MM.1S (cell line): ENCODE results near the gene FCHSD2.
A peak's percentile ranks its signal among the peaks of the same experiment; 100 is the strongest.

Experiments
- DNase-seq: peaks from one replicate; pipeline ENCODE4 v3.0.0-alpha.2; 2015
- H2AFZ ChIP-seq: fragments of 300-600 bp; sonication (generic); 2 replicates; pipeline ENCODE4 v1.6.0; 2016; ENCODE audit warnings: antibody characterized with exemption, low read length
- H3F3A ChIP-seq: fragments of 300-600 bp; sonication (generic); 2 replicates; pipeline ENCODE4 v1.6.1; 2016; ENCODE audit warnings: mild to moderate bottlenecking, antibody characterized with exemption, low read length, moderate library complexity, mixed read lengths; ENCODE audit not compliant: insufficient read depth
- H3K27ac ChIP-seq: fragments of 300-600 bp; sonication (generic); 2 replicates; pipeline ENCODE4 v1.5.1; 2016; ENCODE audit warnings: mild to moderate bottlenecking, low read length
- H3K27me3 ChIP-seq: fragments of 300-600 bp; sonication (generic); replicated peaks from 2 replicates; pipeline ENCODE4 v1.6.0; 2016; ENCODE audit warnings: low read length; ENCODE audit not compliant: insufficient read depth
- H3K36me3 ChIP-seq: fragments of 300-600 bp; sonication (generic); replicated peaks from 2 replicates; pipeline ENCODE4 v1.6.1; 2016; ENCODE audit warnings: mild to moderate bottlenecking, low read length, mixed read lengths; ENCODE audit not compliant: insufficient read depth
- H3K4me1 ChIP-seq: fragments of 300-600 bp; sonication (generic); 2 replicates; pipeline ENCODE4 v1.6.1; 2016; ENCODE audit warnings: low read length, mixed read lengths
- H3K4me2 ChIP-seq: fragments of 300-600 bp; sonication (generic); 2 replicates; pipeline ENCODE4 v1.6.0; 2016; ENCODE audit warnings: low read depth, low read length
- H3K4me3 ChIP-seq: fragments of 300-600 bp; sonication (generic); 2 replicates; pipeline ENCODE4 v1.5.1; 2016; ENCODE audit warnings: low read length, mixed read lengths
- H3K79me2 ChIP-seq: fragments of 300-600 bp; sonication (generic); 2 replicates; pipeline ENCODE4 v1.6.1; 2016; ENCODE audit warnings: mixed run types, low read length, mixed read lengths
- H3K9ac ChIP-seq: fragments of 300-600 bp; sonication (generic); 2 replicates; pipeline ENCODE4 v1.6.1; 2016; ENCODE audit warnings: low read length, mixed read lengths
- H3K9me2 ChIP-seq: fragments of 300-600 bp; sonication (generic); replicated peaks from 2 replicates; pipeline ENCODE4 v1.6.1; 2016; ENCODE audit warnings: mild to moderate bottlenecking, low read length, mixed read lengths; ENCODE audit not compliant: insufficient read depth
- H3K9me3 ChIP-seq: fragments of 300-600 bp; sonication (generic); replicated peaks from 2 replicates; pipeline ENCODE4 v1.6.1; 2016; ENCODE audit warnings: mild to moderate bottlenecking, low read length, mixed read lengths; ENCODE audit not compliant: insufficient read depth
- H4K20me1 ChIP-seq: fragments of 300-600 bp; sonication (generic); 2 replicates; pipeline ENCODE4 v1.6.1; 2016; ENCODE audit warnings: mild to moderate bottlenecking, low read length, moderate library complexity, mixed read lengths; ENCODE audit not compliant: insufficient read depth
- EZH2 ChIP-seq: fragments of 300-600 bp; sonication (generic); optimal IDR thresholded peaks from 2 replicates; pipeline ENCODE3; 2017; ENCODE audit warnings: low read depth, mild to moderate bottlenecking, antibody characterized with exemption, low read length, mixed read lengths
- EZH2phosphoT487 ChIP-seq: fragments of 300-600 bp; sonication (generic); IDR thresholded peaks from 2 replicates; pipeline ENCODE4 v1.6.1; 2018; ENCODE audit warnings: antibody characterized with exemption, low read length
- TF ChIP-seq, protein P1 (sequence below): fragments of 300-600 bp; sonication (generic); IDR thresholded peaks from 2 replicates; pipeline ENCODE4 v1.5.1; 2016; ENCODE audit warnings: antibody characterized with exemption, low read length, mixed read lengths

Gene FCHSD2

DNA sequence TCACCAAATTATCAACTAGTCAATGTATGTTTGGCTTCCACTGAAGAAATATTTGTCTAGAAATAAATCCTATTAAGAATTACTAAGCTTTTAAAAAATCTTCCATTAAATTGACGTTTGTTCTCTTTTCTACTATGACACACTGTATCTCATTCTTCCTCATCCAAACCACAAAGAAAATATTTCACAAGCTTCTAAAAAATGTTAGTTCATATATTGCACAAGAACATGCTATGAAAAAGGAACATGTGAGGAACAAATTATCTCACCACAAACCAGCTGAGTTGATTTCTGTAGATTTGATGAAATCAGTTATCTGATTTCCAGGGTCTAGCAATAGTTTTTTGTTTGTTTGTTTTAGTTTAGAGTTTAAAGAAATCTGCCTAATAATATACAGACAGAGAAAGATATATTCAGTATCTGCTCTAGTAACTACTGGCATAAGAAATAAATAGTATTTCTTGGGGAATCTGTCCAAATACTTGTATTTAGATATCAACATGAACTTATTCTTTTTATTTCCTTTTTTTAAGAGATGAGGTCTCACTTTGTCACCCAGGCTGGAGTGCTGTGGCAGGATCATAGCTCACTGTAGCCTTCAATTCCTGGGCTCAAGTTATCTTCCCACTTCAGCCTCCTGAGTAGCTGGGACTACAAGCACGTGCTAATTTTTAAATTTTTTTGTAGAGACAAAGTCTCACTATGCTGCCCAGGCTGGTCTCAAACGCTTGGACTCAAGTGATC, 166.2 kb downstream of the FCHSD2 start:
- Histone ChIP-seq H3K4me1 (peaks cover 11% of the 10 kb centered on the region), H3K27ac (no peak overlapping the region), H3K9ac (no peak overlapping the region)

DNA sequence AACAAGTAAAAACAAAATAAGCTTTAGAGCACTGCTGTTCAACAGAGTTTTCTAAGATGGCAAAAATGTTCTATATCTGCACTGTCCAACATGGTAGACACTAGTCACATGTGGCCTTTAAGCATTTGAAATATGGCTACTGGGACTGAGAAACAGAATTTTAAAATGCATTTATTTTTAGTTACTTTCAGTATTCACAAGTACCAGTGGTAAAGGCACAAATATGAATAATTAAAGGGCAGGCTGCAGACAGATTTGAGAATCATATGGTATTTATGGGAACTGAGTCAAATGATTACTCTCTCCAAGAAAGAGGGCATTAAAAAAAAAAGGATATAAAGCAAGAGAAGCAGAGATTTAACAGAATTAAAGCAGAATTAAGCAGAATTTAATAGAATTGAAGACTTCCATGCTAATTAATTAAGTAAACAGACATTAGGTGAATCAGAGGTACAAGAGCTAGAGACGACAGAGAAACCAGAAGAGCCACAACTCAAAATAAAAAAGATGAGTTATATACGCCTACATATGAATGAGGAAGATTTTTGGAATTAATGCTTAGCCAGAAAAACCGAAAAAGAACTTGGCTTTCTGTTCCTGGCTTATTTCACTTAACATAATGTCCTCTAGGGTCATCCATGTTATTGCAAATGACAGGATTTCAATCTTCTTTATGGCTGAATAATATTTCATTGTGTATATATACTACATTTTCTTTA, 167.5 kb downstream of the FCHSD2 start:
- H2AFZ ChIP-seq: no peak overlapping the region
- H3K79me2 ChIP-seq: peaks cover 26% of the 10 kb centered on the region
- no peak for TF ChIP-seq EZH2phosphoT487
- TF ChIP-seq, protein P1, sequence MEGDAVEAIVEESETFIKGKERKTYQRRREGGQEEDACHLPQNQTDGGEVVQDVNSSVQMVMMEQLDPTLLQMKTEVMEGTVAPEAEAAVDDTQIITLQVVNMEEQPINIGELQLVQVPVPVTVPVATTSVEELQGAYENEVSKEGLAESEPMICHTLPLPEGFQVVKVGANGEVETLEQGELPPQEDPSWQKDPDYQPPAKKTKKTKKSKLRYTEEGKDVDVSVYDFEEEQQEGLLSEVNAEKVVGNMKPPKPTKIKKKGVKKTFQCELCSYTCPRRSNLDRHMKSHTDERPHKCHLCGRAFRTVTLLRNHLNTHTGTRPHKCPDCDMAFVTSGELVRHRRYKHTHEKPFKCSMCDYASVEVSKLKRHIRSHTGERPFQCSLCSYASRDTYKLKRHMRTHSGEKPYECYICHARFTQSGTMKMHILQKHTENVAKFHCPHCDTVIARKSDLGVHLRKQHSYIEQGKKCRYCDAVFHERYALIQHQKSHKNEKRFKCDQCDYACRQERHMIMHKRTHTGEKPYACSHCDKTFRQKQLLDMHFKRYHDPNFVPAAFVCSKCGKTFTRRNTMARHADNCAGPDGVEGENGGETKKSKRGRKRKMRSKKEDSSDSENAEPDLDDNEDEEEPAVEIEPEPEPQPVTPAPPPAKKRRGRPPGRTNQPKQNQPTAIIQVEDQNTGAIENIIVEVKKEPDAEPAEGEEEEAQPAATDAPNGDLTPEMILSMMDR: no peak
- no peak overlapping the region for H3K4me3 ChIP-seq
- no peak overlapping the region for H3K27ac ChIP-seq
- H3K27me3 ChIP-seq: no peaks in the 10 kb centered on the region
- no peaks in the 10 kb centered on the region for H3K9me2 ChIP-seq
- H4K20me1 ChIP-seq: no peaks in the 10 kb centered on the region
- H3F3A ChIP-seq: peaks cover 6% of the 10 kb centered on the region
- peaks cover 23% of the 10 kb centered on the region for H3K4me1 ChIP-seq
- peak overlapping the region; percentile 11; the same call in 1 of the 2 replicates for H3K4me2 ChIP-seq
- H3K9ac ChIP-seq: no peak overlapping the region
- DNase-seq: peak; percentile 10
- H3K36me3 ChIP-seq: no peaks in the 10 kb centered on the region
- H3K9me3 ChIP-seq: no peaks in the 10 kb centered on the region

More for the DNA sequence above, 166.2 kb downstream of the FCHSD2 start:
- TF ChIP-seq EZH2phosphoT487 (no peak), EZH2 (no peak)
- TF ChIP-seq, protein P1: no peak
- Histone ChIP-seq H3F3A (peaks cover under 1% of the 10 kb centered on the region; the same call in 1 of the 2 replicates), H3K27me3 (no peaks in the 10 kb centered on the region), H3K9me3 (no peaks in the 10 kb centered on the region), H3K36me3 (no peaks in the 10 kb centered on the region), H2AFZ (no peak overlapping the region), H3K9me2 (no peaks in the 10 kb centered on the region), H3K4me2 (no peak overlapping the region), H3K79me2 (peaks cover 24% of the 10 kb centered on the region), H3K4me3 (no peak overlapping the region), H4K20me1 (no peaks in the 10 kb centered on the region)
- no peak for DNase-seq

DNA sequence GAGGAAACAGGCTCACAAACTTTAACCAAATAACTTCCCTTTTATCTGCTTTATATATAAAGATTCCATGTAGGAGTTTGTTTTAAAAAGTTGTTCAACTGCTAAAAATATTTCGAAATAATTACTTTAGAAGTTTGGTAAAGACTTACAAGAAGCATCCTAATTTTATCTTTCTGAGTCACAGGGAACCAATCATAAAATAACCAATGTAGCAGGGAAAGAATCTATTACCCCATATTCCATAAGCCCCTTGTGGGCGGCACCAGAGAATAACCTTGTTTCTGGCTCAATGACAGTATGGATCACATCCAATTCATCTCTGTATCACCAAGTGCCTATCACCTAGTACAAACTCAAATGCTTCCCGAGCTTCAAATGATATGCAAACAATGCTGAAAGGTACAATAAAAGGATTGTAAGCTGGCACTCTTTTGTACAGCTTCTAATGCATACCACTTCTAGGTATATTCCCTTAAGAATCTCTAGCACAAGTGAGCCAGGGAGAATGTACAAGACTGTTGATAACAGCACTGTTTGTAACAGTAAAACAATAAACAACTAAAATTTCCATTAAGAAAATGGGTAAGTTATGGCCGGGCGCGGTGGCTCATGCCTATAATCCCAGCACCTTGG, 169.5 kb downstream of the FCHSD2 start:
- no peak overlapping the region for H2AFZ ChIP-seq
- peaks cover 42% of the 10 kb centered on the region for H3K79me2 ChIP-seq
- H3K27me3 ChIP-seq: no peaks in the 10 kb centered on the region
- peaks cover 9% of the 10 kb centered on the region for H3F3A ChIP-seq
- DNase-seq: no peak
- H3K9me3 ChIP-seq: no peaks in the 10 kb centered on the region
- no peaks in the 10 kb centered on the region for H4K20me1 ChIP-seq
- peaks cover 26% of the 10 kb centered on the region for H3K4me1 ChIP-seq
- TF ChIP-seq, protein P1: no peak
- no peak for TF ChIP-seq EZH2
- H3K9me2 ChIP-seq: no peaks in the 10 kb centered on the region
- no peaks in the 10 kb centered on the region for H3K36me3 ChIP-seq
- no peak overlapping the region for H3K4me2 ChIP-seq
- H3K9ac ChIP-seq: no peak overlapping the region
- no peak overlapping the region for H3K4me3 ChIP-seq
- no peak overlapping the region for H3K27ac ChIP-seq
